Esophagus squamous epithelium (tissue), 4 donors: ENCODE data around the gene TNS1.

Experiments
- CTCF ChIP-seq, 6 experiments: fragments of 450-650 bp in 4 of 6; fragments of 200-600 bp in 2 of 6; sonication (generic) in 2 of 6; IDR thresholded peaks; one replicate each; pipeline ENCODE4 v1.5.1; 2016 to 2019; ENCODE audit warnings: antibody characterized with exemption in 6 of 6, mild to moderate bottlenecking in 4 of 6, moderate library complexity in 4 of 6
- POLR2A ChIP-seq, 4 donors: fragments of 450-650 bp; IDR thresholded peaks; one replicate each; pipeline ENCODE4 v1.6.1; 2017; ENCODE audit warnings: antibody characterized with exemption in 4 of 4, mild to moderate bottlenecking in 4 of 4, moderate library complexity in 3 of 4

- TF ChIP-seq CTCF (IDR thresholded peaks at IDR 0.05) (no peak), POLR2A (IDR thresholded peaks at IDR 0.05) (no peak)
Observed at GRCh38 chr2:217807753-217808152, 195.0 kb downstream of the TNS1 start.
